ENCODE measurements around the gene RAD51AP2.
"Not testable (repeated sequence)": the region's sequence is repeated elsewhere in the genome, so short reads cannot be mapped to it uniquely, and the experiment has no call there.

RAD51AP2 gene

DNA sequence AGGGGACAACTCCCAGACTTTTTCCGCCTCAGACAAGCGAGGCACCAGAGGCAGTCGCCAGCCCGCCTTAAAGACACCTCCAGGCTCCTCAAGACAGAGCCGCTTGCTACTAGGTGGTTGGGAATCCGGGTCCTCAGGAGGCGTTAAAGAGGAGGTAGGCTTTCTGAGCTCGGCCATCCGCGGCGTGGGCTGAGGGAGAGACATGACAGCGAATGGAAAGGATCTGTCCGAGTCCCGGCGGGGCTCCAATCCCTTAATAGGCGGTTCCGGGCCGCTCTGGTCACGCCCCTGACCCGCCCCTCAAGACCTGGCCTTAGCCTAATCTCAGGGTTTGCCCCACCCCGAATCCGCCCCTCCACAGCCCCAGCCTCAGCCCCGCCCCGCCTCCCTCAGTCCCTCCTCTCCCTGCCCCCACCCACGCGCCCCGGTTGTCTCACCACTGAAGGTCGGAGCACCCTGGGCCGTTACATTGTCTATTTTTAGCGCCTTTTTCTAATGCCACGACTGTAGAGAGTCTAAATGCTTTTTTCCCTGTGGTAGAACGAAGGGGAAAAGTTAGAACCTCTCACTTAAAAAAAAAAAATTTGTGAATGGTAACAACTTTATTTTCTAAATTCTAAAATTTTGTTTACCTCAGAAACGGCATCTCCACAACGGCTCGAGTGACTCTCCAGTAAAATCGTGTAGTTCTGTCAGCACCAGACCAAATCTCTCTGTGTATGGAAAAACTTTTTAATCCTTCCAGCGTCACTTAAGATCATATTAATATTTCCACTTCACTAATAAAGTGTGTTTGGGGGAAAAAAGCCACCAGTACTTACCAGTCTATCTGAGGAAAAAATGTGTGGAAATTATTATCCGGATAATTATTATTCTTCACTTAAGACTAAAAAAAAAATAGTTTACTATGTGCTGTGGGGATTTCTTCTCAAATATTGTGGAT lies at the start of gene RAD51AP2:
Gene RAD51AP2, minus strand, starts transcription at position 229 of the 943 bp plus-strand sequence. Its CDS starts 25 bp downstream, at position 204.
- H3K4me3 Mint-ChIP-seq = peak within 1 kb of the TSS; percentile 40
- peaks cover 38% of the 10 kb centered on the region for H3K27me3 Mint-ChIP-seq (ENCODE audit: low read depth)
- peak; percentile 53 for DNase-seq (ENCODE audit: low spot score)
- H3K36me3 Mint-ChIP-seq (ENCODE audit: low read depth) = no peaks in the 10 kb centered on the region
- no peak within 1 kb of the TSS for H3K27ac Mint-ChIP-seq
- no peaks in the 10 kb centered on the region for H3K4me1 Mint-ChIP-seq (ENCODE audit: low read depth)
- H3K9me3 Mint-ChIP-seq = no peaks in the 10 kb centered on the region

DNA sequence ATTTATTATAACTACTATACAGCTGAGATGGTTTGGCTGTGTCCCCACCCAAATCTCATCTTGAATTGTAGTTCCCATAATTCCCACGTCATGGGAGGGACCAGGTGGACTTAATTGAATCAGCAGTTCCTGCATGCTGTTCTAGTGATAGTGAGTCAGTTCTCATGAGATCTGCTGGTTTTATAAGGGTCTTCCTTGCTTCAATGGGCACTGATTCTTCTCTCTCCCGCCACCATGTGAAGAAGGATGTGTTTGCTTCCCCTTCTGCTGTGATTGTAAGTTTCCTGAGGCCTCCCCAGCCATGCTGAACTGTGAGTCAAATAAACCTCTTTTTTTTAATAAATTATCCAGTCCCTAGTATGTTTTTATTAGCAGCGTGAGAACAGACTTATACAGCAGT lies 47.5 kb upstream of the RAD51AP2 start:
- not testable (repeated sequence) for H3K4me3 Mint-ChIP-seq; H3K27me3 Mint-ChIP-seq (ENCODE audit: low read depth); H3K4me1 Mint-ChIP-seq (ENCODE audit: low read depth); DNase-seq (ENCODE audit: low spot score); H3K36me3 Mint-ChIP-seq (ENCODE audit: low read depth); H3K9me3 Mint-ChIP-seq; H3K27ac Mint-ChIP-seq

DNA sequence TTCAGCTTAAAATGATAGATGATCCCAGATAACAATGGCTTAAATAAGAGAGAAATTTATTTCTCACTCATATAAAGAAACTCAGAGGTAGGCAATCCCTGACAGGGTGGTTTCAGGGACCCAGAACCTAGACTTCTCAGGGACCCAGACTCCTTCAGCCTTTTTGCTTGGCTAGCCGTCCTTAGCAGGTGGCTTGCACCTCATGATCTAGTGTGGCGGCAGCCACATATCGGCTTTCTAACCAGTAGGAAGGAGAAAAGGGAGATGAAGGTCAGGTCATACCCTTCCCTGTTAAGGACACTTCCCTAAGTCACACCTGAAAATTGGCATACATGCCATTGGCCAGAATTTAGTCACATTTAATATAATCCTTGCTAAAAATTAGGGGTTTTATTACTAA lies 40.6 kb upstream of the RAD51AP2 start:
- Mint-ChIP-seq H3K4me3 (no peak overlapping the region), H3K27ac (no peak overlapping the region), H3K4me1 (ENCODE audit: low read depth) (no peaks in the 10 kb centered on the region), H3K27me3 (ENCODE audit: low read depth) (no peaks in the 10 kb centered on the region), H3K36me3 (ENCODE audit: low read depth) (no peaks in the 10 kb centered on the region), H3K9me3 (no peaks in the 10 kb centered on the region)
- DNase-seq (ENCODE audit: low spot score) = no peak

DNA sequence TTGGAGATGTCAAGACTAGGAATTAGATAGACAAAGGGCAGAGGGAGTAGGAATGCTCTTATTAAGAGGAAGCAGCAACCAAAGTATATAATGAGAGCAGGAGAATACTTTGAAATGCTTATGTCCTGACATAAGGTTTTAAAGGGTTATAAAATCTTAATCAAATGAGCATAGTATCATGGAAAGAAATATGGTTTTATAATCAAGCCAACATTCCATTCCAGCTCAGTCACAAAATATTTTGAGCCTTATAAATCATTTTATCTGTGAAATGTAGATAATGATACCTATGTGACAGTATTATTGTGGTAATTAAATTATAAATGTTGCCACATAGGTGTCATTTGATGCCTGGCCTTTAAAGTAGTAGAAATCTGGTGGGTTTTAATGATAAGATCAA lies 39.8 kb upstream of the RAD51AP2 start:
- no peak for DNase-seq (ENCODE audit: low spot score)
- Mint-ChIP-seq H3K27ac (no peak overlapping the region), H3K9me3 (no peaks in the 10 kb centered on the region), H3K4me1 (ENCODE audit: low read depth) (no peaks in the 10 kb centered on the region), H3K36me3 (ENCODE audit: low read depth) (no peaks in the 10 kb centered on the region), H3K4me3 (no peak overlapping the region), H3K27me3 (ENCODE audit: low read depth) (no peaks in the 10 kb centered on the region)

DNA sequence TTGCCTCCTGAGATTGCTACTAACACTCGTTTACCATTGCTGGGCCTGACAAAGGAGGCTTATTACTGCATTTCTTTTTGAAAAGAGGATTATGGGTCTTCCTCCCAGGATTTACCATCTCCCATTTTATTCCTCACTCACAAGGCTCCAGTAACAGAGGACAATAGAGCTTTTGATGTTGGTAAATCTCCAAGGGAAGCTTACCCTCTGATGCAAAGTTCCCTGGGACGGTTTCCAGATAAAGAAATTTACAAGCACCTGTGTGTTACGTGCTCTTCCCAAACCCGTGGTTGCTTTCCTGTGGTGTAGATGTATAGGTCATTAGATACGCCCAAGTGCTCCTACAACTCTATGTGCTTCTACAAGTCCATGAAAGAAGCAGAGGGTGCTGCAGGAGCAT lies 39.4 kb upstream of the RAD51AP2 start:
- no peak overlapping the region for H3K4me3 Mint-ChIP-seq
- no peaks in the 10 kb centered on the region for H3K27me3 Mint-ChIP-seq (ENCODE audit: low read depth)
- no peaks in the 10 kb centered on the region for H3K4me1 Mint-ChIP-seq (ENCODE audit: low read depth)
- no peaks in the 10 kb centered on the region for H3K9me3 Mint-ChIP-seq
- no peak for DNase-seq (ENCODE audit: low spot score)
- no peak overlapping the region for H3K27ac Mint-ChIP-seq
- H3K36me3 Mint-ChIP-seq (ENCODE audit: low read depth) = no peaks in the 10 kb centered on the region

DNA sequence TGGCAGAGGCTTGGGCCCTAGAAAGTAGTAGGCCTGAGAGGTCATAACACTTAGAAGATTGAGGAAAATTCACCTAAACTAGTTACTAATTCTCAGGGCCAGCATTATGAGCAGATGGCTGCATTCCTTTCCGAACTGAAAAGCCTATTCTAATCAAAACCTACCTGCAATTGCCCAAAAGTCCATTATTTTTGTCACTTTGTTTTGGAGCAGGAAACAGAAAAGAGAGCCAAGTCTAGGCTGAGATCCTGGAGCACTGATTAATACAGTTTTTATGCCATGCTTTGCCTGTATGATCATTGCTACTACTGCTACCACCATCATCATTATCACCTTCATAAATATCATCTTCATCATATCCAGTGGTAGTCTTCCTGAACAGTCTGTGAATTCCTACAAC lies 36.9 kb upstream of the RAD51AP2 start:
- no peaks in the 10 kb centered on the region for H3K4me1 Mint-ChIP-seq (ENCODE audit: low read depth)
- H3K27ac Mint-ChIP-seq = no peak overlapping the region
- DNase-seq (ENCODE audit: low spot score) = no peak
- H3K27me3 Mint-ChIP-seq (ENCODE audit: low read depth) = no peaks in the 10 kb centered on the region
- H3K36me3 Mint-ChIP-seq (ENCODE audit: low read depth) = no peaks in the 10 kb centered on the region
- no peaks in the 10 kb centered on the region for H3K9me3 Mint-ChIP-seq
- H3K4me3 Mint-ChIP-seq = no peak overlapping the region

DNA sequence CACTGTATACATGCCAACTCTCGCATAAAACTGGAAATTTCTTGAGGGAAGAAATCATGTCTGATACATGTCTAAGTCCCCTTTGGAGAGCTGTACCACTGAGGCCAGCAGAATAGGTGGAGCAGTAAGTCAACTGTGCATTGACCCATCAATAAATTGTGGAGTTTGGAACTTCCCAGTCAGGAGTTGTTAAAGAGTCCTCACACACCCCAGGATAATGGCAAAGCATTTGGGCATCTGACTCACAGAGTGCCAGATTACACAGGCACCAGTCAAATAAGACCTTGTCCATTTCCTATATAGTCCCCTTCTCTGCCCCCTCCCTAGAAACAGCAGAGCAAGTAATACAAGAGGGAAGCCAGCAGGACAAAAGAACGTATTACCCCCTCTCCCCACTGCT lies 32.7 kb upstream of the RAD51AP2 start:
- DNase-seq (ENCODE audit: low spot score) = no peak
- Mint-ChIP-seq H3K9me3 (no peaks in the 10 kb centered on the region), H3K36me3 (ENCODE audit: low read depth) (no peaks in the 10 kb centered on the region), H3K4me1 (ENCODE audit: low read depth) (no peaks in the 10 kb centered on the region), H3K27me3 (ENCODE audit: low read depth) (peaks cover 3% of the 10 kb centered on the region), H3K4me3 (no peak overlapping the region), H3K27ac (no peak overlapping the region)

DNA sequence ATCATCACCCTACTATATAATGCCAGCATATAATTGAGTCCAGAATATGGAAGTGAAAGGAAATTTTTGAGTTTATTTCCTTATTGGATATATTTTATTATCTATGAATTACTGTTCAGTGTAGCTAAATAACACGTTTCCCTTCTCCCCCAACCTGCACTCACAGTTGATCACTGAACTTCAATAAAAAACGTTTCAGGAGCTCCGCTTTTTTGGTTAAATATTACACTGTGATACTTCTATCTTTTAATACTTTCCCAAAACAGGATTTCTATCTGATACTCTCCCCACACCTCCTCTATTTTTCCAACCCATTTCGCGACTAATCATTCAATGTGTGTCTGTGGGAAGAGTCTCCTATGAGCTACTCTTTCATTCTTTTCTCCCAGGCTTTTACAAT lies 29.5 kb upstream of the RAD51AP2 start:
- Mint-ChIP-seq H3K36me3 (ENCODE audit: low read depth) (no peaks in the 10 kb centered on the region), H3K4me1 (ENCODE audit: low read depth) (no peaks in the 10 kb centered on the region), H3K9me3 (no peaks in the 10 kb centered on the region), H3K27me3 (ENCODE audit: low read depth) (peaks cover 19% of the 10 kb centered on the region), H3K4me3 (no peak overlapping the region), H3K27ac (no peak overlapping the region)
- DNase-seq (ENCODE audit: low spot score) = no peak

DNA sequence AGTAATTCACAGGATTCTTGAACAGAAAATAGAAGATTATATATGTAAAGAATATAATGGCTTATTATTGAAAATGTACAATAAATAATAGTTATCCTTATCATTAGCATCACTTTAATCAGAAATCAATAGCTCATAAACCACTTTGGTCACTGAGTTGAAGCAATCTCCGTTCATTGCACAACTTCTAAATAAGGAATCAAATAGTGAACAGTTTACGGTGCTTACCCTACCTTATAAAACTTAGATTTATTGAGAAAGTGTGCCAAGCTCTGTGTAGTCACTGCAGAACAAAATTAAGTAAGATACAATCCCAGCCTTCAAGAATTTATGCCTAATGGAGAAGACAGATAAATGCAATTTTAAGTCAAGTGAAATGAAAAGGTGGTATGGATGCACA lies 29.0 kb upstream of the RAD51AP2 start:
- Mint-ChIP-seq H3K4me3 (no peak overlapping the region), H3K36me3 (ENCODE audit: low read depth) (no peaks in the 10 kb centered on the region), H3K27me3 (ENCODE audit: low read depth) (peaks cover 23% of the 10 kb centered on the region), H3K4me1 (ENCODE audit: low read depth) (no peaks in the 10 kb centered on the region), H3K9me3 (no peaks in the 10 kb centered on the region), H3K27ac (no peak overlapping the region)
- no peak for DNase-seq (ENCODE audit: low spot score)

DNA sequence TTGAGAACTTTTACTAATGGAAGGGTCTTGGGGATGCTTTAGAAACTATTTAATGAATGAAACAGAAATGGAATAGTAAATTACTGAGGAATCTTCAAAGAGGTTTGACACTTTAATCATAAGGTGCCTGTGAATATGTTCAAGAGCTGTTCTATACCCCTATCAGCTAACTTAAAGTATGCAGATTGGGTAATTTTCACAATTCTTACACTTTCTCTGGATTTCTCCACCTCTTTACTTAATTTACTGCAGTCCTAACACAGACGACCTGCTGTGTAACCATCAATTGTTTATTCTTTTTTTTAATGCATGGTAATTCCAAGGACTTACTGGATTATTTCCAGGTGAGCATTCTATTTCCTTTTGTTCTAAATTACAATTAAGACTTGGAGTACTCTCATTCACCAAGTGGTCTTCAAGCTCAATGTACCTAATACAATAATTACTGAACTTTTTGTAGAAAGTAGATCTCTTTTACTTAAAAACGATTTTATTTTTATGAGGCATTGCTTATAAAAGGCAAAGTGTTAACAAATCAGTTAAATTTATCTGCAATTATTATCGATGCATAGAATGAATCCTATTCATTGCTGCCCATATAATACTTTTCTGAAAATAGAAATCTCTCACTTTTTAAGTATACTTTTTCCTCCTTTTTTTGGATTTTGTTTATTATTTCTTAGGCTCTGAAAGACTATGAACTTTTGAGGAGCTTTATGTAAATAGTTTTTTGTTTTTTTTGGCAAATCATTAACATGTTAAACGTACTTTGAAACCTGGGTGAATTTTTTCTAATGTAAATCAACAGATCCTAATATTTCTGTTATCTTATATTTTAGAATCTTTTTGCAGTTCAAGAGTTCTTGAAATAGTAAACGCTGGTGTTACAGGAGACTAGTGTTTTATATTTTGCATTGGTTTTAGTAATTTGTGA lies 27.7 kb upstream of the RAD51AP2 start:
- peaks cover 32% of the 10 kb centered on the region for H3K27me3 Mint-ChIP-seq (ENCODE audit: low read depth)
- peaks cover 1% of the 10 kb centered on the region for H3K36me3 Mint-ChIP-seq (ENCODE audit: low read depth)
- H3K27ac Mint-ChIP-seq = no peak overlapping the region

DNA sequence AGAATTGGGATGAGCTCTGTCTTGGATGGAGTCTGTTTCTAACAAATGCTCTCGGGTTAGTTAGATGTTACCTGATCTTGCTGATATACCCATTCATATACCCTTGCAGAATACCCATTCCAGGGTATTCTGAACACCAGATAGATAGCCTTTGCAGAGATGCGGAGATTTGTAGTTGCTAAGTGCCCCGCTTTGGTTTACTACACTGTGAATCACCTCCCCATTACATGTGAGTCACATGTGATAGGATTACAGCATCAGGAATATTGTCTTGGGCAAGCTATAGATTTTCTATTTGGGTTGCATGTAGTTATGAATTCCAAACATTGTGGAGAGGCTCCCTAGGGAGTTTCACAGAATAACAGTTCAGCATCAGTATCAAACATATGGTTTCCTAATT lies 26.0 kb upstream of the RAD51AP2 start:
- H3K4me1 Mint-ChIP-seq (ENCODE audit: low read depth) = peaks cover 1% of the 10 kb centered on the region
- H3K36me3 Mint-ChIP-seq (ENCODE audit: low read depth) = peaks cover 1% of the 10 kb centered on the region
- peaks cover 48% of the 10 kb centered on the region for H3K27me3 Mint-ChIP-seq (ENCODE audit: low read depth)
- H3K9me3 Mint-ChIP-seq = no peaks in the 10 kb centered on the region
- H3K27ac Mint-ChIP-seq = no peak overlapping the region
- H3K4me3 Mint-ChIP-seq = no peak overlapping the region
- DNase-seq (ENCODE audit: low spot score) = no peak

More for the DNA sequence above, 27.7 kb upstream of the RAD51AP2 start:
- Mint-ChIP-seq H3K4me1 (ENCODE audit: low read depth) (no peaks in the 10 kb centered on the region), H3K4me3 (no peak overlapping the region), H3K9me3 (no peaks in the 10 kb centered on the region)
- no peak for DNase-seq (ENCODE audit: low spot score)

DNA sequence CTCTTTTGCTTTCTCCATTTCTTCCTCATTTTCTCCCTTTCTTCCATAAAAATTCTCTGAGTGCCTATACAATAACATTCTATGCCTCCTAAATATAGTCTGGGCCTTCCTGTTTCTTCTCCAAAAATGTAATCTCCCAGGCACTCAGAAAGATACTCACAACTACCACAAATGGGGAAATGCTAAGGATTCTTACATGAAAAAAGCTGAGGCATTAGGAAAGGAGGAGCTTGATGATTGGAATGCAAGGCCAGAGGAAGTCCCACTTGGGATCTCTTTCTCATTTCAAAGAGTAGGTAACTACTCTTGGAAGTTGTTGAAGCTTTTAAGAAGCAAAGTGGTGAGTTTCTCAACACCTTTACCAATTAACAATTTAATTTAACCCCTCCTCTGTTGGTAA lies 25.6 kb upstream of the RAD51AP2 start:
- Mint-ChIP-seq H3K27me3 (ENCODE audit: low read depth) (peaks cover 51% of the 10 kb centered on the region), H3K4me1 (ENCODE audit: low read depth) (peaks cover 1% of the 10 kb centered on the region)

DNA sequence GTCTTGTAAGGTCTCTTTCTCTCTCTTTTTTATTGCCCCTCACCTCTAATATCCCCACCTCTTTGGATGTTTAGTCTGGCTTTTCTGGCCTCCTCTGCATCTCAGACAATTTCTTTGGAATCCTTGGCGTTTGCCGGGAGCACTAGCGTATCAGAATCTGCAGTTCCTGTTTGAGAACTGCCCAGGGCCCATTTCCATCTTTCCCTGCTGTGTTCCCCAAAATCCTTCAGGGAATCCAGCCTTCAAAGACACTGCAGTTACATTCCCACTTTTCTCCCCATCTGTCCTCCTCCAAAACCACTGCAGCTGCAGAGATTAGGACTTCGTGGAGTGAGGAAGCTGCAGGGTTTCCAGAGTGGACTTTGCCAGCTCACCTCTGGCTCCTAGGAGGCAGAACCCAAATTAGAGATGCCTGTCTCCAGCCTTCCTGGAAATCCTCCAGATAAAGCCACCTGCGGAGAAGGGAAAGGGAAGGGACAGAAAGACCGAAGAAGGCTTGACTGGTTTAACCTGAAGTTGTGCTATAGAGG lies 25.0 kb upstream of the RAD51AP2 start:
- Mint-ChIP-seq H3K9me3 (no peaks in the 10 kb centered on the region), H3K4me3 (no peak overlapping the region), H3K27ac (no peak overlapping the region), H3K4me1 (ENCODE audit: low read depth) (peaks cover 4% of the 10 kb centered on the region), H3K36me3 (ENCODE audit: low read depth) (peaks cover 1% of the 10 kb centered on the region), H3K27me3 (ENCODE audit: low read depth) (peaks cover 56% of the 10 kb centered on the region)
- DNase-seq (ENCODE audit: low spot score) = no peak

More for the DNA sequence above, 25.6 kb upstream of the RAD51AP2 start:
- Mint-ChIP-seq H3K27ac (no peak overlapping the region), H3K36me3 (ENCODE audit: low read depth) (peaks cover 1% of the 10 kb centered on the region), H3K4me3 (no peak overlapping the region), H3K9me3 (no peaks in the 10 kb centered on the region)
- DNase-seq (ENCODE audit: low spot score) = no peak

DNA sequence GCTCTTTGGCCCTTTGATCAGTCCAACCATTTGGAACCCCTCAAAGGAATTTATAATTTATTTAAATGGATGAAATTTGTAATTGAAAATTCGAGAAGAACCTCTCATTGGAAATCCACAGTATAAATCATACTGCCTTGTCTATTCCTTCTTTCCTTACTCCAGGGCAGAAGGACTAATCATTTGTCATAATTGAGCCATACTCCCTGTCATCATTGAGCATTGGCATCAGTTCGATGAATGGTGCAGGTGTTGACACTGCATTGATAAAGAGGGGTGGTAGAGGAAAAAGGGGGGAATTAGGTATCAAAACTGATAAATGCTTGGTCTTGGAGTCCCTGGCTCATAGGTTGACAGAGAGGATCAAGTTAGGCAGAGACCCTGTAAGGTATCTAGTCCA lies 24.2 kb upstream of the RAD51AP2 start:
- DNase-seq (ENCODE audit: low spot score) = no peak
- H3K36me3 Mint-ChIP-seq (ENCODE audit: low read depth) = peaks cover 1% of the 10 kb centered on the region
- no peak overlapping the region for H3K4me3 Mint-ChIP-seq
- peaks cover 63% of the 10 kb centered on the region for H3K27me3 Mint-ChIP-seq (ENCODE audit: low read depth)
- no peaks in the 10 kb centered on the region for H3K9me3 Mint-ChIP-seq
- peaks cover 4% of the 10 kb centered on the region for H3K4me1 Mint-ChIP-seq (ENCODE audit: low read depth)
- no peak overlapping the region for H3K27ac Mint-ChIP-seq
